ENCODE data around the gene COBL.

- TF ChIP-seq, protein P1, sequence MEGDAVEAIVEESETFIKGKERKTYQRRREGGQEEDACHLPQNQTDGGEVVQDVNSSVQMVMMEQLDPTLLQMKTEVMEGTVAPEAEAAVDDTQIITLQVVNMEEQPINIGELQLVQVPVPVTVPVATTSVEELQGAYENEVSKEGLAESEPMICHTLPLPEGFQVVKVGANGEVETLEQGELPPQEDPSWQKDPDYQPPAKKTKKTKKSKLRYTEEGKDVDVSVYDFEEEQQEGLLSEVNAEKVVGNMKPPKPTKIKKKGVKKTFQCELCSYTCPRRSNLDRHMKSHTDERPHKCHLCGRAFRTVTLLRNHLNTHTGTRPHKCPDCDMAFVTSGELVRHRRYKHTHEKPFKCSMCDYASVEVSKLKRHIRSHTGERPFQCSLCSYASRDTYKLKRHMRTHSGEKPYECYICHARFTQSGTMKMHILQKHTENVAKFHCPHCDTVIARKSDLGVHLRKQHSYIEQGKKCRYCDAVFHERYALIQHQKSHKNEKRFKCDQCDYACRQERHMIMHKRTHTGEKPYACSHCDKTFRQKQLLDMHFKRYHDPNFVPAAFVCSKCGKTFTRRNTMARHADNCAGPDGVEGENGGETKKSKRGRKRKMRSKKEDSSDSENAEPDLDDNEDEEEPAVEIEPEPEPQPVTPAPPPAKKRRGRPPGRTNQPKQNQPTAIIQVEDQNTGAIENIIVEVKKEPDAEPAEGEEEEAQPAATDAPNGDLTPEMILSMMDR (IDR thresholded peaks at IDR 0.05), result no peak
- no peak for TF ChIP-seq EP300 (IDR thresholded peaks at IDR 0.05)
Measured at GRCh38 chr7:51055039-51055840, 261.4 kb downstream of the COBL start.
